ENCODE measurements around the gene TBX10. TPM values are rescaled to one million over a fixed set of nuclear protein-coding genes. Genes with fewer than 3 reads are reported as not detected.
"Not testable (repeated sequence)": the region's sequence is repeated elsewhere in the genome, so short reads cannot be mapped to it uniquely, and the experiment has no call there.

The TBX10 gene
- total RNA-seq, 3 donors from 2014 or later: not detected

- DNase-seq (no peak), ATAC-seq (no peak)
- Mint-ChIP-seq H3K36me3 (ENCODE audit: insufficient read depth) (no peaks in the 10 kb centered on the region), H3K4me1 (ENCODE audit: low read depth) (peaks cover 5% of the 10 kb centered on the region), H3K4me3 (no peak overlapping the region), H3K27me3 (ENCODE audit: low read depth) (peaks cover 28% of the 10 kb centered on the region), H3K9me3 (no peaks in the 10 kb centered on the region)
These were observed 40.4 kb downstream of the TBX10 start for GRCh38 chr11:67599149-67599548.

GRCh38 chr11:67597963-67598362, 41.6 kb downstream of the TBX10 start:
- peaks cover 26% of the 10 kb centered on the region for H3K27me3 Mint-ChIP-seq (ENCODE audit: low read depth)
- ATAC-seq; DNase-seq; H3K4me1 Mint-ChIP-seq (ENCODE audit: low read depth); H3K36me3 Mint-ChIP-seq (ENCODE audit: insufficient read depth); H3K4me3 Mint-ChIP-seq; H3K9me3 Mint-ChIP-seq: not testable (repeated sequence)

GRCh38 chr11:67597458-67597857, 42.1 kb downstream of the TBX10 start:
- not testable (repeated sequence) for ATAC-seq; DNase-seq; H3K4me1 Mint-ChIP-seq (ENCODE audit: low read depth); H3K9me3 Mint-ChIP-seq; H3K36me3 Mint-ChIP-seq (ENCODE audit: insufficient read depth); H3K4me3 Mint-ChIP-seq
- H3K27me3 Mint-ChIP-seq (ENCODE audit: low read depth): peaks cover 22% of the 10 kb centered on the region

GRCh38 chr11:67596753-67597300, 42.7 kb downstream of the TBX10 start:
- no peaks in the 10 kb centered on the region for H3K9me3 Mint-ChIP-seq
- H3K4me3 Mint-ChIP-seq: no peak overlapping the region
- no peaks in the 10 kb centered on the region for H3K36me3 Mint-ChIP-seq (ENCODE audit: insufficient read depth)
- no peak for ATAC-seq
- peaks cover 5% of the 10 kb centered on the region for H3K4me1 Mint-ChIP-seq (ENCODE audit: low read depth)
- DNase-seq: no peak
- H3K27me3 Mint-ChIP-seq (ENCODE audit: low read depth): peaks cover 22% of the 10 kb centered on the region

- no peak for ATAC-seq
- Mint-ChIP-seq H3K4me3 (no peak overlapping the region), H3K4me1 (ENCODE audit: low read depth) (no peaks in the 10 kb centered on the region)
These were observed 45.1 kb downstream of the TBX10 start for GRCh38 chr11:67594480-67594879.

GRCh38 chr11:67593565-67593905, 46.0 kb downstream of the TBX10 start:
- DNase-seq (no peak), ATAC-seq (no peak)
- no peaks in the 10 kb centered on the region for H3K36me3 Mint-ChIP-seq (ENCODE audit: insufficient read depth)
- H3K27me3 Mint-ChIP-seq (ENCODE audit: low read depth): no peaks in the 10 kb centered on the region
- no peak overlapping the region for H3K4me3 Mint-ChIP-seq
- H3K9me3 Mint-ChIP-seq: no peaks in the 10 kb centered on the region
- H3K4me1 Mint-ChIP-seq (ENCODE audit: low read depth): no peaks in the 10 kb centered on the region

More at GRCh38 chr11:67594480-67594879, 45.1 kb downstream of the TBX10 start:
- DNase-seq: no peak
- no peaks in the 10 kb centered on the region for H3K36me3 Mint-ChIP-seq (ENCODE audit: insufficient read depth)
- H3K9me3 Mint-ChIP-seq: no peaks in the 10 kb centered on the region
- peaks cover 3% of the 10 kb centered on the region for H3K27me3 Mint-ChIP-seq (ENCODE audit: low read depth)

- H3K27me3 Mint-ChIP-seq (ENCODE audit: low read depth): no peaks in the 10 kb centered on the region
- no peak overlapping the region for H3K4me3 Mint-ChIP-seq
- no peaks in the 10 kb centered on the region for H3K36me3 Mint-ChIP-seq (ENCODE audit: insufficient read depth)
- no peaks in the 10 kb centered on the region for H3K9me3 Mint-ChIP-seq
- ATAC-seq (no peak), DNase-seq (no peak)
- H3K4me1 Mint-ChIP-seq (ENCODE audit: low read depth): no peaks in the 10 kb centered on the region
These were observed 46.5 kb downstream of the TBX10 start for GRCh38 chr11:67592880-67593564.

GRCh38 chr11:67588899-67589415, 50.6 kb downstream of the TBX10 start:
- not testable (repeated sequence) for H3K27me3 Mint-ChIP-seq (ENCODE audit: low read depth); ATAC-seq; H3K9me3 Mint-ChIP-seq; DNase-seq; H3K4me3 Mint-ChIP-seq
- peaks cover 25% of the 10 kb centered on the region for H3K36me3 Mint-ChIP-seq (ENCODE audit: insufficient read depth)
- H3K4me1 Mint-ChIP-seq (ENCODE audit: low read depth): peaks cover 20% of the 10 kb centered on the region

- Mint-ChIP-seq H3K9me3 (peaks cover 7% of the 10 kb centered on the region), H3K4me3 (no peak overlapping the region), H3K36me3 (ENCODE audit: insufficient read depth) (peaks cover 25% of the 10 kb centered on the region), H3K4me1 (ENCODE audit: low read depth) (peaks cover 22% of the 10 kb centered on the region), H3K27me3 (ENCODE audit: low read depth) (no peaks in the 10 kb centered on the region)
- ATAC-seq (no peak), DNase-seq (no peak)
These were observed 51.4 kb downstream of the TBX10 start for GRCh38 chr11:67588136-67588503.

GRCh38 chr11:67586568-67587250, 52.9 kb downstream of the TBX10 start:
- Mint-ChIP-seq H3K9me3 (peaks cover 7% of the 10 kb centered on the region), H3K4me3 (no peak overlapping the region), H3K4me1 (ENCODE audit: low read depth) (peaks cover 34% of the 10 kb centered on the region), H3K27me3 (ENCODE audit: low read depth) (peaks cover 2% of the 10 kb centered on the region), H3K36me3 (ENCODE audit: insufficient read depth) (peaks cover 25% of the 10 kb centered on the region)
- no peak for ATAC-seq
- DNase-seq: no peak

- H3K36me3 Mint-ChIP-seq (ENCODE audit: insufficient read depth): peaks cover 25% of the 10 kb centered on the region
- DNase-seq: no peak
- H3K4me3 Mint-ChIP-seq: peak overlapping the region; percentile 37
These were observed 53.7 kb downstream of the TBX10 start for GRCh38 chr11:67585911-67586310.

GRCh38 chr11:67584881-67585873, 54.4 kb downstream of the TBX10 start:
- peaks cover 34% of the 10 kb centered on the region for H3K4me1 Mint-ChIP-seq (ENCODE audit: low read depth)
- H3K27me3 Mint-ChIP-seq (ENCODE audit: low read depth): peaks cover 3% of the 10 kb centered on the region
- ATAC-seq (no peak), DNase-seq (no peak)
- peaks cover 25% of the 10 kb centered on the region for H3K36me3 Mint-ChIP-seq (ENCODE audit: insufficient read depth)
- peaks cover 7% of the 10 kb centered on the region for H3K9me3 Mint-ChIP-seq
- H3K4me3 Mint-ChIP-seq: peak overlapping the region; percentile 82

More at GRCh38 chr11:67585911-67586310, 53.7 kb downstream of the TBX10 start:
- peaks cover 34% of the 10 kb centered on the region for H3K4me1 Mint-ChIP-seq (ENCODE audit: low read depth)
- no peak for ATAC-seq
- H3K9me3 Mint-ChIP-seq: peaks cover 7% of the 10 kb centered on the region
- H3K27me3 Mint-ChIP-seq (ENCODE audit: low read depth): peaks cover 3% of the 10 kb centered on the region

GRCh38 chr11:67584205-67584880, 55.2 kb downstream of the TBX10 start:
- Mint-ChIP-seq H3K4me3 (peak overlapping the region; percentile 82), H3K9me3 (peaks cover 7% of the 10 kb centered on the region), H3K36me3 (ENCODE audit: insufficient read depth) (peaks cover 25% of the 10 kb centered on the region), H3K27me3 (ENCODE audit: low read depth) (peaks cover 6% of the 10 kb centered on the region), H3K4me1 (ENCODE audit: low read depth) (peaks cover 42% of the 10 kb centered on the region)
- DNase-seq (no peak), ATAC-seq (peak; percentile 25 to 27)
